ENCODE data around the gene RPS3. TPM values are rescaled to one million over a fixed set of nuclear protein-coding genes. Genes with fewer than 3 reads are reported as not detected.
A peak's percentile ranks its signal among the peaks of the same experiment; 100 is the strongest.
"Not testable (repeated sequence)": the region's sequence is repeated elsewhere in the genome, so short reads cannot be mapped to it uniquely, and the experiment has no call there.

The RPS3 gene
- total and polyA plus RNA-seq, 2 experiments from 2014 or later, result 1,745 to 2,793 TPM

- H3K9me3 Mint-ChIP-seq; H3K4me3 Mint-ChIP-seq; H3K27me3 Mint-ChIP-seq (ENCODE audit: insufficient read depth, low read depth, poor library complexity); H3K4me3 ChIP-seq; DNase-seq (ENCODE audit: low spot score); H3K9me2 ChIP-seq (ENCODE audit: insufficient read depth); H3K27ac Mint-ChIP-seq; ATAC-seq; H3K36me3 Mint-ChIP-seq (ENCODE audit: low read depth); H3K27me3 ChIP-seq (ENCODE audit: insufficient read depth); H3K4me1 Mint-ChIP-seq; H3K4me1 ChIP-seq (ENCODE audit: insufficient read depth); H4K20me1 ChIP-seq (replicated peaks; ENCODE audit: insufficient read depth); H2AFZ ChIP-seq; H3F3A ChIP-seq (replicated peaks; ENCODE audit: low read depth); H3K36me3 ChIP-seq (ENCODE audit: insufficient read depth); H3K27ac ChIP-seq (ENCODE audit: low read depth); H3K4me2 ChIP-seq; H3K79me2 ChIP-seq (replicated peaks; ENCODE audit: insufficient read depth): not testable (repeated sequence)
Observed at GRCh38 chr11:75366826-75367225, 32.5 kb upstream of the RPS3 start.

GRCh38 chr11:75369560-75370255, 29.6 kb upstream of the RPS3 start:
- H3K9me3 Mint-ChIP-seq, result no peaks in the 10 kb centered on the region; the same call in 2 of the 3 replicates
- Histone ChIP-seq H3K4me3 (no peak overlapping the region), H3K9me2 (ENCODE audit: insufficient read depth) (no peaks in the 10 kb centered on the region), H3K79me2 (replicated peaks; ENCODE audit: insufficient read depth) (no peaks in the 10 kb centered on the region), H2AFZ (peak overlapping the region; percentile 88), H3K27me3 (ENCODE audit: insufficient read depth) (no peaks in the 10 kb centered on the region), H3K27ac (ENCODE audit: low read depth) (no peak overlapping the region), H3K36me3 (ENCODE audit: insufficient read depth) (no peaks in the 10 kb centered on the region), H3K4me1 (ENCODE audit: insufficient read depth) (no peaks in the 10 kb centered on the region), H4K20me1 (replicated peaks; ENCODE audit: insufficient read depth) (no peaks in the 10 kb centered on the region), H3F3A (replicated peaks; ENCODE audit: low read depth) (no peaks in the 10 kb centered on the region), H3K4me2 (no peak overlapping the region)
- H3K36me3 Mint-ChIP-seq (ENCODE audit: low read depth), result no peaks in the 10 kb centered on the region; the same call in 2 of the 3 replicates
- H3K27ac Mint-ChIP-seq, result no peak overlapping the region
- no peaks in the 10 kb centered on the region; the same call in 2 of the 3 replicates for H3K4me1 Mint-ChIP-seq
- no peak for DNase-seq (ENCODE audit: low spot score)
- H3K4me3 Mint-ChIP-seq, result no peak overlapping the region
- ATAC-seq, result no peak
- no peaks in the 10 kb centered on the region for H3K27me3 Mint-ChIP-seq (ENCODE audit: insufficient read depth, low read depth, poor library complexity)
- TF ChIP-seq REST (IDR thresholded peaks at IDR 0.05; ENCODE audit: unreplicated experiment) (no peak), ZNF331 (CRISPR knock-in tag; IDR thresholded peaks at IDR 0.05; ENCODE audit: low read depth) (no peak), ZNF114 (CRISPR knock-in tag; IDR thresholded peaks at IDR 0.05) (no peak), EZH2 (IDR thresholded peaks at IDR 0.05; ENCODE audit: low read depth, unreplicated experiment) (no peak), CREB1 (CRISPR knock-in tag; IDR thresholded peaks at IDR 0.05; ENCODE audit: low read depth) (no peak), CTCF (conservative IDR thresholded peaks at IDR 0.05; ENCODE audit: low read depth in 2 of 2) (no peak), EZH2phosphoT487 (IDR thresholded peaks at IDR 0.05; ENCODE audit: unreplicated experiment) (no peak), JUNB (IDR thresholded peaks at IDR 0.05; ENCODE audit: unreplicated experiment) (no peak), NANOG (IDR thresholded peaks at IDR 0.05; ENCODE audit: borderline replicate concordance) (no peak), ZNF462 (CRISPR knock-in tag; IDR thresholded peaks at IDR 0.05) (no peak)
